KBM-7 (cell line): ENCODE measurements around the gene PRDX5.
A peak's percentile ranks its signal among the peaks of the same experiment; 100 is the strongest.
"Not testable (repeated sequence)": the region's sequence is repeated elsewhere in the genome, so short reads cannot be mapped to it uniquely, and the experiment has no call there.

Source experiments
- DNase-seq: peaks from one replicate; pipeline ENCODE4 v3.0.0-alpha.2; 2015
- in situ Hi-C: fragments of 300-500 bp; cut with MboI; formaldehyde crosslinking; loops from 2 replicates; pipeline ENCODE4 v1.14.3; 2020; ENCODE audit warnings: low sequenced_read_pairs, low pct_unique_long_range_greater_than_20kb, mixed read lengths

Gene PRDX5

GRCh38 chr11:64304316-64305072, 13.4 kb upstream of the PRDX5 start:
- peak; percentile 96 for DNase-seq
- in situ Hi-C loops: no loop called here

GRCh38 chr11:64305075-64305690, 12.7 kb upstream of the PRDX5 start, which contains the start of gene ESRRA:
ESRRA (plus strand) TSS chr11:64305524; CDS start chr11:64307180, 1,656 bp downstream.
- in situ Hi-C loops: no loop called here

GRCh38 chr11:64305691-64306562, 12.0 kb upstream of the PRDX5 start:
- DNase-seq: peak; percentile 89
- in situ Hi-C loops: no loop called here

More at GRCh38 chr11:64305075-64305690, 12.7 kb upstream of the PRDX5 start, which contains the start of gene ESRRA:
- peak; percentile 99 for DNase-seq

- in situ Hi-C loops: no loop called here
- DNase-seq: no peak
Observed at GRCh38 chr11:64306563-64306875, 11.4 kb upstream of the PRDX5 start.

GRCh38 chr11:64306876-64307622, 10.9 kb upstream of the PRDX5 start:
- no peak for DNase-seq
- in situ Hi-C loops: no loop called here

- in situ Hi-C loops, DNase-seq: not testable (repeated sequence)
Observed at GRCh38 chr11:64307795-64308194, 10.1 kb upstream of the PRDX5 start.

- no peak for DNase-seq
- in situ Hi-C loops: no loop called here
Observed at GRCh38 chr11:64312947-64313346, 5.0 kb upstream of the PRDX5 start.

- in situ Hi-C loops: no loop called here
- DNase-seq: no peak
Observed at GRCh38 chr11:64313491-64314145, 4.3 kb upstream of the PRDX5 start.

- in situ Hi-C loops: no loop called here
- no peak for DNase-seq
Observed at GRCh38 chr11:64314146-64314804, 3.6 kb upstream of the PRDX5 start.

GRCh38 chr11:64314805-64315561, 2.9 kb upstream of the PRDX5 start:
- in situ Hi-C loops: no loop called here
- DNase-seq: no peak

- in situ Hi-C loops, DNase-seq: not testable (repeated sequence)
Observed at GRCh38 chr11:64315667-64316526, 2.0 kb upstream of the PRDX5 start.

GRCh38 chr11:64316672-64317324, 1.1 kb upstream of the PRDX5 start:
- in situ Hi-C loops: no loop called here
- no peak for DNase-seq

- DNase-seq: peak; percentile 98
- in situ Hi-C loops: no loop called here
Observed at GRCh38 chr11:64317325-64317960, 478 bp upstream of the PRDX5 start, which contains the start of gene TRMT112. TRMT112 (minus strand) TSS chr11:64317559; CDS start chr11:64317526, 33 bp downstream.

- in situ Hi-C loops: no loop called here
- peak; percentile 31 for DNase-seq
Observed at GRCh38 chr11:64318766-64319761, 1.1 kb downstream of the PRDX5 start.
